ENCODE measurements around the gene SHROOM3. TPM values are rescaled to one million over a fixed set of nuclear protein-coding genes. Genes with fewer than 3 reads are reported as not detected.

SHROOM3 gene
- total and polyA plus RNA-seq, 4 donors, result 4.7 to 25.8 (median 8.7) TPM

DNA sequence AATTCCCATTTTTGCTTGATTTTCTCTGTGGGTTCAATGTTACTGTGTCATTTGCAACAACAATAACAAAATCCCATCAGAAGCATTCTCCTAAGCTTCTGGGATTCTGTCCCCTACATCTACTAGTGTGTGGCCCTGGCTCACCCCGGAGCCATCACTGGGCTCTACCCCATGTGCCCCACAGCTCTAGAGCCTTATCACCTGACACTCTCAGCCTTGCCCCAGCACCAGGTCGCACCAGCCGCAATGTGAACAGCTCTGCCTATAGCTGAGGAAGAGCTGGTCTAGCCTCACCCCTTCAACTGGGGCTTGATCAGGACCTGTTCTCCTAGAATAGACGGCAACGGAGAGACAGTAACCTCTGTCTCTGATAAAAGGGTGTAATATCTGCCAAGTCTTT lies 161.7 kb downstream of the SHROOM3 start:
- H3K4me1 ChIP-seq (ENCODE audit: control insufficient read depth in 4 of 4, insufficient read depth in 4 of 4, low read length in 3 of 4), result no peaks in the 10 kb centered on the region
- DNase-seq (ENCODE audit: low spot score), result no peak

DNA sequence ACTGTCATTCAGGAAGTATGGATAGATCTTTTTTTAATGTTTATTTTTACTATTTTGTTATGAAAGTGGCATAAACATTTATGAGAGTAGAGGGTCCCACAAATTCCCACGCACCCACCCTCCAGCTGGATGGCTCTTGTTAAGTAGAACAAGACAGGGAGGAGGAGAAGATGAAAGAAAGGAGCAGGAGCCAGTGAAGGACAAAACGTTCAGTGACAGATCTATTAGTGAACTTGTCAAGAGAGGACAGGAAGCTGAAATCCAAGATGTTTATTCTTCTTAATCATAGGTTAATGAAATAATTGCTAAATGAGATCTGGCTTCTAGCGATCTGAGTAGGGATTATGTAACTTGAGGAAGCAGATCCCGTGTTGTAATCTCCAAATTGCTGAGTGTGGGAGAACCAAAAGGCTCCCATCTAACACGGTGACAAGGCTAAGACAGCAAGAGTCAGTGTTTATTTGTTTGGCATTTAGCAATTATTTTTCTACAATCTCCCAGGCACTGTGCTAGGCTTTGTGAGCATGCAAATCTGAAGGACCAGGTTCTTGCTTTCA lies 162.5 kb downstream of the SHROOM3 start:
- Histone ChIP-seq H3K9ac (ENCODE audit: low read depth in 1 of 2, low read length in 2 of 2) (no peak overlapping the region), H3K4me1 (ENCODE audit: control insufficient read depth in 4 of 4, insufficient read depth in 4 of 4, low read length in 3 of 4) (no peaks in the 10 kb centered on the region), H3K27me3 (ENCODE audit: control insufficient read depth in 4 of 4, insufficient read depth in 4 of 4, low read length in 3 of 4) (no peaks in the 10 kb centered on the region), H3K9me3 (ENCODE audit: control insufficient read depth in 4 of 4, low read length in 3 of 4) (no peaks in the 10 kb centered on the region), H3K36me3 (ENCODE audit: control insufficient read depth in 4 of 4, insufficient read depth in 3 of 4, low read depth in 1 of 4, low read length in 3 of 4) (peaks cover 0 to 2% (median 0%) of the 10 kb centered on the region in 4 donors), H3K4me3 (ENCODE audit: low read depth in 1 of 3, low read length in 3 of 3) (no peak overlapping the region), H3K27ac (ENCODE audit: low read depth in 1 of 2, low read length in 2 of 2) (peak overlapping the region in 1 of 2 donors; percentile 15)
- TF ChIP-seq RAD21 (IDR thresholded peaks at IDR 0.05) (peak in 1 of 2 donors; percentile 12), ATF3 (IDR thresholded peaks at IDR 0.05) (no peak), CTCF (IDR thresholded peaks at IDR 0.05; ENCODE audit: low read depth, low read length, missing input control) (no peak), REST (IDR thresholded peaks at IDR 0.05) (no peak), JUND (IDR thresholded peaks at IDR 0.05) (no peak), HNF4G (IDR thresholded peaks at IDR 0.05) (no peak)
- 39% methylated on average over 5 of the region's 5 CpGs for WGBS
- no peak for DNase-seq (ENCODE audit: low spot score)

More for the DNA sequence above, 161.7 kb downstream of the SHROOM3 start:
- H3K36me3 ChIP-seq (ENCODE audit: control insufficient read depth in 4 of 4, insufficient read depth in 3 of 4, low read depth in 1 of 4, low read length in 3 of 4), result peaks cover 0 to 2% (median 0%) of the 10 kb centered on the region in 4 donors
- 91% methylated on average over 5 of the region's 5 CpGs for WGBS
- no peaks in the 10 kb centered on the region for H3K27me3 ChIP-seq (ENCODE audit: control insufficient read depth in 4 of 4, insufficient read depth in 4 of 4, low read length in 3 of 4)
- H3K27ac ChIP-seq (ENCODE audit: low read depth in 1 of 2, low read length in 2 of 2), result peak overlapping the region in 1 of 2 donors; percentile 19
- no peak overlapping the region for H3K9ac ChIP-seq (ENCODE audit: low read depth in 1 of 2, low read length in 2 of 2)
- H3K4me3 ChIP-seq (ENCODE audit: low read depth in 1 of 3, low read length in 3 of 3), result no peak overlapping the region
- H3K9me3 ChIP-seq (ENCODE audit: control insufficient read depth in 4 of 4, low read length in 3 of 4), result no peaks in the 10 kb centered on the region
- no peak for TF ChIP-seq HNF4G (IDR thresholded peaks at IDR 0.05)
- TF ChIP-seq, protein P1, sequence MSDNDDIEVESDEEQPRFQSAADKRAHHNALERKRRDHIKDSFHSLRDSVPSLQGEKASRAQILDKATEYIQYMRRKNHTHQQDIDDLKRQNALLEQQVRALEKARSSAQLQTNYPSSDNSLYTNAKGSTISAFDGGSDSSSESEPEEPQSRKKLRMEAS (IDR thresholded peaks at IDR 0.05), result no peak
- TF ChIP-seq EGR1 (IDR thresholded peaks at IDR 0.05; ENCODE audit: low read depth in 2 of 2), result no peak
- no peak for TF ChIP-seq HNF4A (conservative IDR thresholded peaks at IDR 0.05)
- no peak for TF ChIP-seq FOXA2 (IDR thresholded peaks at IDR 0.05)
- no peak for TF ChIP-seq REST (IDR thresholded peaks at IDR 0.05)
- no peak for TF ChIP-seq TAF1 (conservative IDR thresholded peaks at IDR 0.05)
- TF ChIP-seq NR2F2 (IDR thresholded peaks at IDR 0.05), result no peak

All from liver (tissue), 9 donors.